Mesenchymal stem cell (in vitro differentiated cells and primary cell): ENCODE results near the gene MINDY4B.

Source experiments
- DNase-seq: peaks from one replicate; pipeline ENCODE4 v3.0.0-alpha.2; 2013
- H2AFZ ChIP-seq: one replicate; pipeline ENCODE4 v1.6.1; 2013; ENCODE audit warnings: low read depth, mild to moderate bottlenecking, control low read depth, inconsistent platforms, low read length, moderate library complexity
- H2AK5ac ChIP-seq: 2 replicates; pipeline ENCODE4 v1.6.1; 2013; ENCODE audit warnings: low read length, moderate library complexity, mild to moderate bottlenecking, inconsistent platforms; ENCODE audit not compliant: severe bottlenecking
- H2BK120ac ChIP-seq: one replicate; pipeline ENCODE4 v1.6.1; 2013; ENCODE audit warnings: low read depth, mild to moderate bottlenecking, inconsistent platforms, low read length, moderate library complexity
- H2BK12ac ChIP-seq, 2 experiments: one replicate each; pipeline ENCODE4 v1.6.1; 2013; ENCODE audit warnings: inconsistent platforms in 2 of 2, low read length in 2 of 2, mild to moderate bottlenecking in 2 of 2, moderate library complexity in 2 of 2, control low read depth in 1 of 2
- H2BK15ac ChIP-seq: one replicate; pipeline ENCODE4 v1.6.1; 2013; ENCODE audit warnings: mild to moderate bottlenecking, low read depth, inconsistent platforms; ENCODE audit not compliant: poor library complexity, severe bottlenecking
- H2BK5ac ChIP-seq: 2 replicates; pipeline ENCODE4 v1.6.1; 2013; ENCODE audit warnings: low read depth, mild to moderate bottlenecking, low read length, control low read depth, inconsistent platforms; ENCODE audit not compliant: poor library complexity, severe bottlenecking
- H3K14ac ChIP-seq, 2 experiments: one replicate each; pipeline ENCODE4 v1.6.1; 2013; ENCODE audit warnings: inconsistent platforms in 2 of 2, low read length in 2 of 2, control low read depth in 1 of 2, mild to moderate bottlenecking in 1 of 2, moderate library complexity in 1 of 2
- H3K18ac ChIP-seq, 2 experiments: one replicate each; pipeline ENCODE4 v1.6.1; 2013; ENCODE audit warnings: inconsistent platforms in 2 of 2, low read length in 2 of 2, control low read depth in 1 of 2, low read depth in 1 of 2, mild to moderate bottlenecking in 1 of 2
- H3K23ac ChIP-seq, 2 experiments: one replicate each; pipeline ENCODE4 v1.6.1; 2013; ENCODE audit warnings: inconsistent platforms in 2 of 2, low read length in 2 of 2, mild to moderate bottlenecking in 2 of 2, moderate library complexity in 2 of 2, control low read depth in 1 of 2
- H3K27ac ChIP-seq: 2 replicates; pipeline ENCODE4 v1.5.1; 2013; ENCODE audit warnings: mild to moderate bottlenecking, moderate library complexity, low read length, control low read depth, inconsistent platforms; ENCODE audit not compliant: poor library complexity, severe bottlenecking
- H3K27me3 ChIP-seq, 2 experiments: 2 replicates each; pipeline versions ENCODE4 v1.6.1 to v1.7.0; 2013; ENCODE audit warnings: low read length in 2 of 2, mild to moderate bottlenecking in 2 of 2, moderate library complexity in 2 of 2, control low read depth in 1 of 2, inconsistent platforms in 1 of 2; ENCODE audit not compliant: control insufficient read depth in 1 of 2, insufficient read depth in 1 of 2
- H3K36me3 ChIP-seq, 2 experiments: 2 replicates each; pipeline versions ENCODE4 v1.6.1 to v1.7.0; 2013; ENCODE audit warnings: low read length in 2 of 2, control low read depth in 1 of 2, inconsistent platforms in 1 of 2, low read depth in 1 of 2, mild to moderate bottlenecking in 1 of 2; ENCODE audit not compliant: insufficient read depth in 2 of 2, control insufficient read depth in 1 of 2
- H3K4ac ChIP-seq, 2 experiments: one replicate each; pipeline ENCODE4 v1.6.1; 2013; ENCODE audit warnings: inconsistent platforms in 2 of 2, low read length in 2 of 2, mild to moderate bottlenecking in 2 of 2, moderate library complexity in 2 of 2, control low read depth in 1 of 2, low read depth in 1 of 2
- H3K4me1 ChIP-seq: 2 replicates; pipeline ENCODE4 v1.6.1; 2013; ENCODE audit warnings: low read depth, low read length, control low read depth; ENCODE audit not compliant: control insufficient read depth, insufficient read depth
- H3K4me2 ChIP-seq: 2 replicates; pipeline ENCODE4 v1.6.1; 2013; ENCODE audit warnings: low read length, mild to moderate bottlenecking, inconsistent platforms; ENCODE audit not compliant: poor library complexity, severe bottlenecking
- H3K4me3 ChIP-seq, 2 experiments: 2 replicates each; pipeline versions ENCODE4 v1.5.1 to v1.7.0; 2013; ENCODE audit warnings: low read length in 2 of 2, mild to moderate bottlenecking in 2 of 2, control low read depth in 1 of 2, low read depth in 1 of 2; ENCODE audit not compliant: insufficient read depth in 1 of 2
- H3K79me1 ChIP-seq: replicated peaks from 2 replicates; pipeline ENCODE4 v1.6.1; 2013; ENCODE audit warnings: mild to moderate bottlenecking, control low read depth, low read length, inconsistent platforms; ENCODE audit not compliant: poor library complexity, severe bottlenecking
- H3K9ac ChIP-seq: 2 replicates; pipeline ENCODE4 v1.7.0; 2013; ENCODE audit warnings: mild to moderate bottlenecking, low read length, moderate library complexity
- H3K9me3 ChIP-seq: 2 replicates; pipeline ENCODE4 v1.7.0; 2013; ENCODE audit warnings: mild to moderate bottlenecking, low read length; ENCODE audit not compliant: control insufficient read depth
- H4K8ac ChIP-seq: one replicate; pipeline ENCODE4 v1.6.1; 2013; ENCODE audit warnings: inconsistent platforms, mild to moderate bottlenecking, low read length, moderate library complexity
- H4K91ac ChIP-seq: one replicate; pipeline ENCODE4 v1.6.1; 2013; ENCODE audit warnings: mild to moderate bottlenecking, low read length, inconsistent platforms
- WGBS: methylation state at CpG from one replicate; pipeline ENCODE4 v1.1.7; 2013; ENCODE audit warnings: mixed read lengths; 5-methylcytosine and 5-hydroxymethylcytosine counted together

MINDY4B gene

GRCh38 chr3:150848864-150849263 is 56.4 kb downstream of the MINDY4B start:
- no peaks in the 10 kb centered on the region for H3K79me1 ChIP-seq
- no peaks in the 10 kb centered on the region for H3K36me3 ChIP-seq
- H2AFZ ChIP-seq: no peak overlapping the region
- H3K4me2 ChIP-seq: no peak overlapping the region
- peaks cover 5 to 8% of the 10 kb centered on the region in 2 experiments for H3K27me3 ChIP-seq
- H3K14ac ChIP-seq: no peak overlapping the region
- no peak overlapping the region for H2BK120ac ChIP-seq
- no peaks in the 10 kb centered on the region for H3K4me1 ChIP-seq
- no peak overlapping the region for H3K27ac ChIP-seq
- no peak overlapping the region for H4K8ac ChIP-seq
- no peak overlapping the region for H3K18ac ChIP-seq
- H2BK5ac ChIP-seq: no peak overlapping the region
- H3K23ac ChIP-seq: no peak overlapping the region
- H3K9ac ChIP-seq: no peak overlapping the region
- H2BK12ac ChIP-seq: no peak overlapping the region
- peaks cover 4% of the 10 kb centered on the region for H3K9me3 ChIP-seq
- H2AK5ac ChIP-seq: no peak overlapping the region
- WGBS: no CpG with 5 or more reads among the region's 1 CpG
- H2BK15ac ChIP-seq: no peak overlapping the region
- H4K91ac ChIP-seq: no peak overlapping the region
- no peak overlapping the region for H3K4me3 ChIP-seq
- DNase-seq: no peak
- no peak overlapping the region for H3K4ac ChIP-seq

GRCh38 chr3:150847433-150847832 is 57.8 kb downstream of the MINDY4B start:
- Histone ChIP-seq H2BK15ac (no peak overlapping the region), H2AK5ac (no peak overlapping the region), H2BK120ac (no peak overlapping the region), H3K9me3 (peaks cover 4% of the 10 kb centered on the region), H3K27ac (no peak overlapping the region), H3K4me3 (no peak overlapping the region), H3K9ac (no peak overlapping the region), H3K79me1 (no peaks in the 10 kb centered on the region), H3K23ac (no peak overlapping the region), H3K14ac (no peak overlapping the region), H4K91ac (no peak overlapping the region), H3K36me3 (no peaks in the 10 kb centered on the region), H3K4ac (no peak overlapping the region), H2AFZ (no peak overlapping the region), H3K27me3 (peaks cover 5 to 14% of the 10 kb centered on the region in 2 experiments), H3K4me2 (no peak overlapping the region), H2BK12ac (no peak overlapping the region), H4K8ac (no peak overlapping the region), H2BK5ac (no peak overlapping the region), H3K4me1 (no peaks in the 10 kb centered on the region), H3K18ac (no peak overlapping the region)
- no CpG with 5 or more reads among the region's 1 CpG for WGBS
- no peak for DNase-seq

GRCh38 chr3:150844484-150844883 is 60.8 kb downstream of the MINDY4B start:
- no peak overlapping the region for H3K14ac ChIP-seq
- no peak overlapping the region for H3K18ac ChIP-seq
- no peak overlapping the region for H2BK5ac ChIP-seq
- H2AK5ac ChIP-seq: no peak overlapping the region
- H3K27ac ChIP-seq: no peak overlapping the region
- peaks cover 17 to 37% of the 10 kb centered on the region in 2 experiments for H3K27me3 ChIP-seq
- no peak overlapping the region for H3K4me2 ChIP-seq
- H4K91ac ChIP-seq: no peak overlapping the region
- no peak overlapping the region for H2BK12ac ChIP-seq
- WGBS: 40% methylated on average over 1 of the region's 3 CpGs
- H3K9ac ChIP-seq: no peak overlapping the region
- H3K9me3 ChIP-seq: no peaks in the 10 kb centered on the region
- no peaks in the 10 kb centered on the region for H3K4me1 ChIP-seq
- H4K8ac ChIP-seq: no peak overlapping the region
- H2BK120ac ChIP-seq: no peak overlapping the region
- H3K79me1 ChIP-seq: no peaks in the 10 kb centered on the region
- H3K4ac ChIP-seq: no peak overlapping the region
- no peak overlapping the region for H3K4me3 ChIP-seq
- no peaks in the 10 kb centered on the region for H3K36me3 ChIP-seq
- no peak overlapping the region for H2BK15ac ChIP-seq
- H2AFZ ChIP-seq: no peak overlapping the region
- no peak overlapping the region for H3K23ac ChIP-seq
- DNase-seq: no peak

GRCh38 chr3:150843241-150843640 is 62.0 kb downstream of the MINDY4B start:
- no peak overlapping the region for H3K4me3 ChIP-seq
- H4K8ac ChIP-seq: no peak overlapping the region
- no peak overlapping the region for H2BK12ac ChIP-seq
- no peak overlapping the region for H2BK5ac ChIP-seq
- no peak overlapping the region for H3K14ac ChIP-seq
- H3K27ac ChIP-seq: no peak overlapping the region
- 65% methylated on average over 2 of the region's 2 CpGs for WGBS
- no peaks in the 10 kb centered on the region for H3K9me3 ChIP-seq
- no peak overlapping the region for H3K18ac ChIP-seq
- no peak overlapping the region for H3K23ac ChIP-seq
- H3K4ac ChIP-seq: no peak overlapping the region
- H2AFZ ChIP-seq: no peak overlapping the region
- no peak overlapping the region for H3K9ac ChIP-seq
- no peaks in the 10 kb centered on the region for H3K79me1 ChIP-seq
- H3K36me3 ChIP-seq: no peaks in the 10 kb centered on the region
- no peak overlapping the region for H3K4me2 ChIP-seq
- peaks cover 25 to 43% of the 10 kb centered on the region in 2 experiments for H3K27me3 ChIP-seq
- no peak for DNase-seq
- H2BK15ac ChIP-seq: no peak overlapping the region
- H3K4me1 ChIP-seq: no peaks in the 10 kb centered on the region
- no peak overlapping the region for H2AK5ac ChIP-seq
- no peak overlapping the region for H2BK120ac ChIP-seq
- H4K91ac ChIP-seq: no peak overlapping the region
